Stomach (tissue), 9 donors: ENCODE results near the gene ZSWIM5. TPM values are rescaled to one million over a fixed set of nuclear protein-coding genes. Genes with fewer than 3 reads are reported as not detected.

Experiments
- DNase-seq, 2 donors: peaks; one replicate each; pipeline versions ENCODE4 v3.0.0 to v3.0.0-alpha.2; 2013 to 2019
- H3K27ac ChIP-seq, 5 donors: fragments of 200-600 bp in 4 of 5; sonication (generic) in 4 of 5; one replicate each; pipeline ENCODE4 v1.5.1; 2013 to 2019; ENCODE audit warnings: mild to moderate bottlenecking in 1 of 5, moderate library complexity in 1 of 5
- H3K27me3 ChIP-seq, 3 donors: fragments of 200-600 bp; sonication (generic); one replicate each; pipeline ENCODE4 v1.5.1; 2017 to 2019; ENCODE audit warnings: mixed run types in 1 of 3
- H3K36me3 ChIP-seq, 4 donors: fragments of 200-600 bp; sonication (generic); 1 replicate in 3 of 4; 2 replicates in 1 of 4; pipeline ENCODE4 v1.5.1; 2016 to 2019
- H3K4me1 ChIP-seq, 4 donors: fragments of 200-600 bp; sonication (generic); one replicate each; pipeline ENCODE4 v1.5.1; 2016 to 2019
- H3K4me3 ChIP-seq, 4 donors: fragments of 200-600 bp; sonication (generic) in 3 of 4; one replicate each; pipeline ENCODE4 v1.5.1; 2016 to 2019; ENCODE audit warnings: mild to moderate bottlenecking in 1 of 4
- H3K9me3 ChIP-seq, 4 donors: fragments of 200-600 bp; sonication (generic); one replicate each; pipeline ENCODE4 v1.5.1; 2016 to 2019
- EP300 ChIP-seq: sonication (generic); formaldehyde crosslinking; IDR thresholded peaks from one replicate; pipeline ENCODE4 v1.6.1; 2017; ENCODE audit warnings: antibody characterized with exemption
- POLR2A ChIP-seq, 4 donors: fragments of 450-650 bp; IDR thresholded peaks; one replicate each; pipeline ENCODE4 v1.6.1; 2016; ENCODE audit warnings: antibody characterized with exemption in 4 of 4, control low read depth in 2 of 4, mild to moderate bottlenecking in 1 of 4, moderate library complexity in 1 of 4
- POLR2AphosphoS5 ChIP-seq, 3 donors: sonication (generic); formaldehyde crosslinking; IDR thresholded peaks; one replicate each; pipeline ENCODE4 v1.6.1; 2016; ENCODE audit warnings: antibody characterized with exemption in 3 of 3
- WGBS, 5 donors: extraction: QIAGEN DNeasy Blood & Tissue Kit in 3 of 5; methylation state at CpG; one replicate each; pipeline versions ENCODE4 v1.1.5 to v1.1.7; 2013 to 2018; 5-methylcytosine and 5-hydroxymethylcytosine counted together
- intact Hi-C: fragments of 100-400 bp; cut with DNase I; formaldehyde crosslinking; loops from one replicate; pipeline ENCODE4 v1.15.1; 2023; ENCODE audit warnings: low total_unique reads
- polyA plus RNA-seq, 3 donors: library from polyadenylated mRNA; stranded (reverse); fragments of 200-250 nt; gene quantifications; one replicate each; pipeline ENCODE4 v1.2.3, GENCODE V29; 2013
- total RNA-seq, 5 donors: library from RNA; depleted of rRNA; stranded (reverse); fragments of >200 nt; gene quantifications; one replicate each; pipeline versions ENCODE4 v1.1.0 to v1.2.3, GENCODE V29; 2014 to 2016
- TF ChIP-seq, protein P1 (sequence below), 7 experiments: fragments of 450-650 bp in 4 of 7; fragments of 200-600 bp in 3 of 7; sonication (generic) in 3 of 7; IDR thresholded peaks; one replicate each; pipeline ENCODE4 v1.5.1; 2016 to 2019; ENCODE audit warnings: antibody characterized with exemption in 7 of 7, control low read depth in 2 of 7, mild to moderate bottlenecking in 1 of 7
- donor health status: healthy with polysubstance abuse.
- donor health status: Bipolar disorder and iron deficiency.
- donor health status: healthy.

ZSWIM5 gene
- total and polyA plus RNA-seq, 8 donors, result 0.45 to 10.1 (median 0.87) TPM

DNA sequence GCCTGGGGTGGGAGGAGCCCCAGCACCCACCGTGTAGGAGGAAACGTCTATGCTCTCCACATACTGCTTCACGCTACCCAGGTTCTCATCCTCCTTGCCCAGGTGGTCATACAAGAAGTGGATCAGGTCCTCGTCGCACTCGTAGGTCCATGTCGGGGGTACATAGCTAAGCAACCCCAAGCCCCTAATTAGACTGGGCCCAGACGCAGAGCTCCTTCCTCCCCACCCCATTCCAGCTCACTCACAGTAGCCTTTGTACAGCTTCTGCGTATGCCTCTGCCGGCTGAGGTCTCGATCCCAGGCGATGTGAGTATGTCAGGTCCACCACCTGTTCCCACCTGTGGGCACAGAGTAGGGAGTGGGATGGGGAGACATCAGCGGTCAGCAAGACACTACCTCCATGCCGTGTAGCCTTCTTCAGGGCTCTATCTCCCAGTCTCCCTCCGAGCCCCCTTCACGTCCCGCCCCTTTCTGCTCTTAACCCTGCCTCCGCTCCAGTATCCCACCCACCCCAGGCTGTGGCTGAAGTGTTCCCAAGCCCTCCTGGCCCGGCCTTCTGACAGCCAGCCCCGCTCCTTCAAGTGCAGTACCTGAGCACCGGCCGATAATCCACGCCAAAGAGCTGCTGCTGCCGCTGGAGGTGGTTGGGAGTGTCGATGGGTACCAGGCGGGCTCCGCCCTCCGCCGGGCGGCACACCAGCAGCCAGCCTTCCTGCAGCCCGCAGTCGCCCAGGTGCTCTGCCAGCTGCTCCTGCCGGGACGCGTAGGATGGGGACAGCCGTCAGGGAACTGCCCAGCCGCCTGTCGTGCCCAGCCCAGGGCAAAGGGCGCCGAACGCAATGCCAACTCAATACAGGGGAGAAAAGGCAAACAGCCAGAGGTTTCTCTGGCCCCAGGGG lies 196.2 kb downstream of the ZSWIM5 start:
- peaks cover 42 to 63% (median 59%) of the 10 kb centered on the region in 4 donors for H3K36me3 ChIP-seq
- intact Hi-C loops, result loop anchor here (10.0 kb wide), 2 partner anchors 175 to 485 kb away; partner anchors contain the start of gene TESK2

DNA sequence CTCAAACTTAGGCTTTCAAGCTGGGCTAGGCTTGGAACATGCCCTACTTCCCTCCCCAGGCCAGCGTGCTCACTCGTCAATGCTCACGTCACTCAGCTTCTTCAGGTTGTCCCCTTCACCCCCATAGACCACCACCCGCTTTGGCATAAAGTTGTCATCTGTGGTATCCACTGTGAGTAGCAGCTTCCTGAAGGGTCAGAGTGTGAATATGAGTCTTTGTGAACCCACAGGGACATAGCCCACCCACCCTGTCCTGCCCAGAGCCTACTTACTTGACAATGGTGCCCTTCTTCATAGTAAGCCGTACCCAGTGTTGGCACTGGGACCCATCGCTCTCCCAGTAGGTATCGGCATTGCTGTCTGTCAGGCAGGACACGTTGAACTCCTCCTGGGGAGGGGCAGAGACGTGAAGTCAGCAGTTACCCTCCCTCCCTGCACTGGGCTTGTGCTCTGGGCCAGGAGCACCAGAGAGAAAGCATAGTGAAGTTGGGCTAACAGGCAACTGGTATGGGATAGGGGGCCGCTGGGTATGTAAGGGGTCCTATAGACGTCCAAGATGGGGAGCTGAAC lies 197.0 kb downstream of the ZSWIM5 start:
- no peak for TF ChIP-seq POLR2A (IDR thresholded peaks at IDR 0.05)
- TF ChIP-seq, protein P1, sequence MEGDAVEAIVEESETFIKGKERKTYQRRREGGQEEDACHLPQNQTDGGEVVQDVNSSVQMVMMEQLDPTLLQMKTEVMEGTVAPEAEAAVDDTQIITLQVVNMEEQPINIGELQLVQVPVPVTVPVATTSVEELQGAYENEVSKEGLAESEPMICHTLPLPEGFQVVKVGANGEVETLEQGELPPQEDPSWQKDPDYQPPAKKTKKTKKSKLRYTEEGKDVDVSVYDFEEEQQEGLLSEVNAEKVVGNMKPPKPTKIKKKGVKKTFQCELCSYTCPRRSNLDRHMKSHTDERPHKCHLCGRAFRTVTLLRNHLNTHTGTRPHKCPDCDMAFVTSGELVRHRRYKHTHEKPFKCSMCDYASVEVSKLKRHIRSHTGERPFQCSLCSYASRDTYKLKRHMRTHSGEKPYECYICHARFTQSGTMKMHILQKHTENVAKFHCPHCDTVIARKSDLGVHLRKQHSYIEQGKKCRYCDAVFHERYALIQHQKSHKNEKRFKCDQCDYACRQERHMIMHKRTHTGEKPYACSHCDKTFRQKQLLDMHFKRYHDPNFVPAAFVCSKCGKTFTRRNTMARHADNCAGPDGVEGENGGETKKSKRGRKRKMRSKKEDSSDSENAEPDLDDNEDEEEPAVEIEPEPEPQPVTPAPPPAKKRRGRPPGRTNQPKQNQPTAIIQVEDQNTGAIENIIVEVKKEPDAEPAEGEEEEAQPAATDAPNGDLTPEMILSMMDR (IDR thresholded peaks at IDR 0.05), result no peak
- TF ChIP-seq EP300, result no peak
- TF ChIP-seq POLR2AphosphoS5 (IDR thresholded peaks at IDR 0.05), result no peak

More for the DNA sequence above, 196.2 kb downstream of the ZSWIM5 start:
- peaks cover 30 to 58% (median 54%) of the 10 kb centered on the region in 4 donors for H3K4me1 ChIP-seq
- H3K27ac ChIP-seq, result peak overlapping the region; percentile 84 to 89 (median 87)
- WGBS, 5 donors, result 17 to 33% (median 19%) methylated on average over 23 to 41 of the region's 41 CpGs
- H3K27me3 ChIP-seq, result no peaks in the 10 kb centered on the region
- H3K4me3 ChIP-seq, result peak overlapping the region; percentile 92 to 100 (median 98)
- no peaks in the 10 kb centered on the region for H3K9me3 ChIP-seq
- DNase-seq, result peak; percentile 70
- TF ChIP-seq POLR2A (IDR thresholded peaks at IDR 0.05) (no peak), EP300 (no peak), POLR2AphosphoS5 (IDR thresholded peaks at IDR 0.05) (peak in 1 of 3 donors; percentile 38)
- TF ChIP-seq, protein P1 (IDR thresholded peaks at IDR 0.05), result no peak

DNA sequence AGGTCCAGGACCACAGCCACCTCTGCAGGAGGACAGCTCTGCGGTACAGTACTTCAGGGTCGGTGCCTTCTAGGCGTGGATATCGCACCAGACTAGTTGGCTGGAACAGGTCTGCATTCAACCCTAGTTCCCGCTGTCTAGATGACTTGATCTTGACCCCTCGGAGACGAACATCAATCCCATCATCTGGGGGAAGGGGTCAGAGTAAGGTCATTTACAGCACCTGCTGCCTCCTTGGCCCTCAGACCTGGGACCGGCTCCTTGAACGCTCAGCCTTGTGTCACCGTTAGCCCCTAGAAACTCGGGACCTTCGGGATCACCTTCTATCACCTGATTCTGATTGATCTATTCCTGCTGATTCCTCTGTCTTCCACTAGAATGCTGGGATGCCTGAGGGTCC lies 197.9 kb downstream of the ZSWIM5 start:
- Histone ChIP-seq H3K4me3 (no peak overlapping the region), H3K36me3 (peaks cover 58 to 66% (median 63%) of the 10 kb centered on the region in 4 donors), H3K27ac (no peak overlapping the region), H3K27me3 (no peaks in the 10 kb centered on the region), H3K4me1 (peaks cover 30 to 43% (median 39%) of the 10 kb centered on the region in 4 donors), H3K9me3 (no peaks in the 10 kb centered on the region)
- 85 to 98% (median 94%) methylated on average over 7 to 12 of the region's 12 CpGs for WGBS, 5 donors
- DNase-seq, result no peak
- intact Hi-C loops, result loop anchor here (10.0 kb wide), 1 partner anchor 174 kb away; no protein-coding TSS in a partner anchor
- TF ChIP-seq POLR2A (IDR thresholded peaks at IDR 0.05) (no peak), EP300 (no peak), POLR2AphosphoS5 (IDR thresholded peaks at IDR 0.05) (no peak)
- TF ChIP-seq, protein P1 (IDR thresholded peaks at IDR 0.05), result no peak

More for the DNA sequence above, 197.0 kb downstream of the ZSWIM5 start:
- H3K4me1 ChIP-seq, result peaks cover 30 to 52% (median 47%) of the 10 kb centered on the region in 4 donors
- no peaks in the 10 kb centered on the region for H3K9me3 ChIP-seq
- intact Hi-C loops, result loop anchor here (10.0 kb wide), 1 partner anchor 175 kb away; no protein-coding TSS in a partner anchor
- no peaks in the 10 kb centered on the region for H3K27me3 ChIP-seq
- 94 to 96% (median 95%) methylated on average over 10 to 11 of the region's 11 CpGs for WGBS, 5 donors
- no peak for DNase-seq
- peak overlapping the region in 3 of 4 donors; percentile 92 to 100 (median 99) for H3K4me3 ChIP-seq
- H3K27ac ChIP-seq, result no peak overlapping the region
- peaks cover 50 to 64% (median 62%) of the 10 kb centered on the region in 4 donors for H3K36me3 ChIP-seq

- peaks cover 30 to 39% (median 34%) of the 10 kb centered on the region in 4 donors for H3K4me1 ChIP-seq
- TF ChIP-seq POLR2A (IDR thresholded peaks at IDR 0.05) (no peak), POLR2AphosphoS5 (IDR thresholded peaks at IDR 0.05) (no peak), EP300 (no peak)
- TF ChIP-seq, protein P1 (IDR thresholded peaks at IDR 0.05), result no peak
- H3K9me3 ChIP-seq, result no peaks in the 10 kb centered on the region
- no peak overlapping the region for H3K27ac ChIP-seq
- DNase-seq, result no peak
- intact Hi-C loops, result loop anchor here (10.0 kb wide), 1 partner anchor 173 kb away; no protein-coding TSS in a partner anchor
- no peaks in the 10 kb centered on the region for H3K27me3 ChIP-seq
- H3K4me3 ChIP-seq, result no peak overlapping the region
- 89 to 100% (median 90%) methylated on average over 1 to 3 of the region's 3 CpGs for WGBS, 5 donors
- H3K36me3 ChIP-seq, result peaks cover 63 to 66% (median 66%) of the 10 kb centered on the region in 4 donors
These were observed 198.3 kb downstream of the ZSWIM5 start for GRCh38 chr1:45008076-45008475.
